GM23248 (cell line): Measurements from ENCODE around the gene PDHX.

Experiments
- EZH2 ChIP-seq: fragments of 200-600 bp; sonication (generic); IDR thresholded peaks from 2 replicates; pipeline ENCODE4 v1.6.1; 2018; ENCODE audit warnings: antibody characterized with exemption, mild to moderate bottlenecking; ENCODE audit not compliant: insufficient read depth, poor library complexity, severe bottlenecking
- EZH2phosphoT487 ChIP-seq: fragments of 200-600 bp; sonication (generic); IDR thresholded peaks from 2 replicates; pipeline ENCODE4 v1.6.1; 2018; ENCODE audit warnings: antibody characterized with exemption, moderate library complexity, mild to moderate bottlenecking, low read depth; ENCODE audit not compliant: insufficient read depth

GRCh38 chr11:34971928-34972327 lies 55.5 kb downstream of the PDHX start:
- TF ChIP-seq EZH2phosphoT487 = no peak
- TF ChIP-seq EZH2 = no peak
